IMR-90 (cell line): Measurements from ENCODE around the gene ARHGAP23. TPM values are rescaled to one million over a fixed set of nuclear protein-coding genes. Genes with fewer than 3 reads are reported as not detected.
"Not testable (repeated sequence)": the region's sequence is repeated elsewhere in the genome, so short reads cannot be mapped to it uniquely, and the experiment has no call there.

Experiments
- ATAC-seq: fragments of 200-7000 bp; cut with Tn5 transposase; 2 replicates; pipeline ENCODE4 v1.9.1; 2020; ENCODE audit warnings: low read depth, mild to moderate bottlenecking, moderate library complexity
- BruUV-seq: library from RNA; stranded (reverse); fragments of 400-500 nt; replicated peaks from 2 replicates; lab custom pipeline; 2021; lab: Mats Ljungman, UMichigan
- CTCF ChIA-PET: fragments of 300-600 bp; formaldehyde crosslinking; extraction: SDS; loops from one replicate; lab custom pipeline; 2021; ENCODE audit warnings: antibody characterized with exemption; lab: Yijun Ruan, JAX
- POLR2A ChIA-PET: fragments of 300-600 bp; sonication (Branson Sonifier 250); formaldehyde crosslinking; loops from one replicate; lab custom pipeline; 2022; ENCODE audit warnings: antibody characterized with exemption; ENCODE audit not compliant: unreplicated experiment; lab: Charles Lee
- DNase-seq: peaks from one replicate; pipeline ENCODE4 v3.0.0; 2013
- H2AFZ ChIP-seq: replicated peaks from 2 replicates; pipeline ENCODE3; 2013; ENCODE audit warnings: low read length, mild to moderate bottlenecking; ENCODE audit not compliant: poor library complexity
- H2AK5ac ChIP-seq: 2 replicates; pipeline ENCODE4 v1.6.1; 2013; ENCODE audit warnings: low read depth, low read length, inconsistent platforms
- H2AK9ac ChIP-seq: replicated peaks from 2 replicates; pipeline ENCODE3; 2013; ENCODE audit warnings: mild to moderate bottlenecking, low read depth, low read length, moderate library complexity; ENCODE audit not compliant: poor library complexity
- H2BK120ac ChIP-seq: 2 replicates; pipeline ENCODE4 v1.6.1; 2013; ENCODE audit warnings: low read depth, low read length, inconsistent platforms
- H2BK15ac ChIP-seq: 3 replicates; pipeline ENCODE4 v1.6.1; 2013; ENCODE audit warnings: low read depth, low read length, inconsistent platforms
- H2BK20ac ChIP-seq: 2 replicates; pipeline ENCODE4 v1.6.1; 2013; ENCODE audit warnings: low read depth, mild to moderate bottlenecking, inconsistent platforms, low read length, moderate library complexity
- H2BK5ac ChIP-seq: 2 replicates; pipeline ENCODE4 v1.6.1; 2013; ENCODE audit warnings: mild to moderate bottlenecking, low read depth, low read length, inconsistent platforms; ENCODE audit not compliant: poor library complexity, severe bottlenecking
- H3K14ac ChIP-seq: replicated peaks from 2 replicates; pipeline ENCODE4 v1.6.1; 2013; ENCODE audit warnings: low read depth, low read length, inconsistent platforms
- H3K18ac ChIP-seq: 2 replicates; pipeline ENCODE4 v1.6.1; 2013; ENCODE audit warnings: low read depth, low read length, control low read depth
- H3K23ac ChIP-seq: 2 replicates; pipeline ENCODE4 v1.6.1; 2013; ENCODE audit warnings: low read depth, low read length, inconsistent platforms
- H3K27ac ChIP-seq: 2 replicates; pipeline ENCODE4 v1.5.1; 2013; ENCODE audit warnings: mild to moderate bottlenecking, control low read depth, low read length; ENCODE audit not compliant: insufficient read depth
- H3K27me3 ChIP-seq: 2 replicates; pipeline ENCODE4 v1.6.1; 2013; ENCODE audit warnings: low read length; ENCODE audit not compliant: control insufficient read depth, insufficient read depth
- H3K36me3 ChIP-seq: 2 replicates; pipeline ENCODE4 v1.6.1; 2013; ENCODE audit warnings: low read length, mixed read lengths; ENCODE audit not compliant: control insufficient read depth, insufficient read depth
- H3K4ac ChIP-seq: 2 replicates; pipeline ENCODE4 v1.6.1; 2013; ENCODE audit warnings: low read depth, low read length, inconsistent platforms
- H3K4me1 ChIP-seq: 2 replicates; pipeline ENCODE4 v1.6.1; 2013; ENCODE audit warnings: low read length, mixed read lengths; ENCODE audit not compliant: control insufficient read depth, insufficient read depth
- H3K4me2 ChIP-seq: 2 replicates; pipeline ENCODE4 v1.6.1; 2013; ENCODE audit warnings: low read depth, mild to moderate bottlenecking, control low read depth, low read length, moderate library complexity
- H3K4me3 ChIP-seq: 2 replicates; pipeline ENCODE4 v1.5.1; 2013; ENCODE audit warnings: low read depth, mild to moderate bottlenecking, control low read depth, low read length, moderate library complexity; ENCODE audit not compliant: insufficient read depth
- H3K56ac ChIP-seq: 2 replicates; pipeline ENCODE4 v1.6.1; 2013; ENCODE audit warnings: low read length, inconsistent platforms; ENCODE audit not compliant: insufficient read depth; ENCODE audit errors: extremely low read depth
- H3K79me1 ChIP-seq, 2 experiments: 2 replicates each; pipeline ENCODE4 v1.6.1; 2013; ENCODE audit warnings: low read length in 2 of 2, inconsistent platforms in 1 of 2, low read depth in 1 of 2
- H3K9ac ChIP-seq: 2 replicates; pipeline ENCODE4 v1.6.1; 2013; ENCODE audit warnings: low read depth, low read length, control low read depth
- H3K9me1 ChIP-seq: 2 replicates; pipeline ENCODE4 v1.6.1; 2013; ENCODE audit warnings: low read length, inconsistent platforms; ENCODE audit not compliant: insufficient read depth
- H3K9me3 ChIP-seq: 2 replicates; pipeline ENCODE4 v1.6.1; 2013; ENCODE audit warnings: low read length; ENCODE audit not compliant: control insufficient read depth, insufficient read depth
- H4K20me1 ChIP-seq: 2 replicates; pipeline ENCODE4 v1.6.1; 2013; ENCODE audit warnings: low read length, inconsistent platforms; ENCODE audit not compliant: insufficient read depth
- H4K5ac ChIP-seq: 2 replicates; pipeline ENCODE4 v1.6.1; 2013; ENCODE audit warnings: mild to moderate bottlenecking, low read depth, low read length, control low read depth
- H4K8ac ChIP-seq, 2 experiments: 2 replicates each; pipeline ENCODE4 v1.6.1; 2013; ENCODE audit warnings: low read depth in 2 of 2, low read length in 2 of 2, control low read depth in 1 of 2, inconsistent platforms in 1 of 2
- H4K91ac ChIP-seq: 2 replicates; pipeline ENCODE4 v1.6.1; 2013; ENCODE audit warnings: low read depth, low read length, inconsistent platforms; ENCODE audit not compliant: insufficient read depth
- CEBPB ChIP-seq: IDR thresholded peaks from 2 replicates; pipeline ENCODE4 v1.6.1; 2012; ENCODE audit warnings: low read depth, low read length, improper control_type of control experiment
- WGBS, 2 experiments: methylation state at CpG; one replicate each; pipeline versions ENCODE4 v1.1.5 to v1.1.7; 2013; ENCODE audit warnings: missing lambda C conversion rate in 2 of 2; ENCODE audit not compliant: insufficient read length in 1 of 2; ENCODE audit errors: extremely low coverage in 2 of 2; 5-methylcytosine and 5-hydroxymethylcytosine counted together
- dilution Hi-C: fragments of 300-500 bp; cut with HindIII; formaldehyde crosslinking; loops from one replicate; pipeline ENCODE4 v1.14.3; 2018; ENCODE audit warnings: low sequenced_read_pairs; ENCODE audit not compliant: unreplicated experiment
- in situ Hi-C: fragments of 300-500 bp; cut with MboI; formaldehyde crosslinking; loops from 3 replicates; pipeline ENCODE4 v1.14.3; 2019; ENCODE audit warnings: low sequenced_read_pairs, inconsistent platforms, mixed read lengths
- intact Hi-C: fragments of 100-400 bp; cut with micrococcal nuclease; formaldehyde crosslinking; loops from 2 replicates; pipeline ENCODE4 v1.10.0; 2022
- polyA plus RNA-seq, 3 experiments: library from polyadenylated mRNA; depleted of rRNA; stranded (reverse); fragments of >200 nt; gene quantifications; 2 replicates each; pipeline ENCODE4 v1.2.3, GENCODE V29; 2012; ENCODE audit warnings: low replicate concordance in 1 of 3
- total RNA-seq: library from RNA; depleted of rRNA; stranded (reverse); fragments of >200 nt; gene quantifications from 2 replicates; pipeline ENCODE4 v1.2.3, GENCODE V29; 2012

ARHGAP23 gene
- total and polyA plus RNA-seq, 2 of the 4 experiments (the other 2 are of a cell fraction) = 9.3 to 43.3 TPM

GRCh38 chr17:38494152-38494551 lies 65.9 kb downstream of the ARHGAP23 start:
- in situ Hi-C loops = loop anchor here (25.0 kb wide), 1 partner anchor 132 kb away; the partner anchor contains the start of gene SOCS7

GRCh38 chr17:38497656-38498055 lies 69.4 kb downstream of the ARHGAP23 start:
- H3K27me3 ChIP-seq, H2BK120ac ChIP-seq, DNase-seq, H3K56ac ChIP-seq, H2AFZ ChIP-seq, H3K9me3 ChIP-seq, H4K5ac ChIP-seq, BruUV-seq, H2BK5ac ChIP-seq, H4K8ac ChIP-seq, H3K4me2 ChIP-seq, H2BK20ac ChIP-seq, H3K23ac ChIP-seq, H2AK9ac ChIP-seq, H4K20me1 ChIP-seq, H3K27ac ChIP-seq, H4K91ac ChIP-seq, CTCF ChIA-PET, H3K14ac ChIP-seq, H3K4me1 ChIP-seq, H3K9ac ChIP-seq, POLR2A ChIA-PET, H3K4me3 ChIP-seq, H2AK5ac ChIP-seq, H3K18ac ChIP-seq, H2BK15ac ChIP-seq, dilution Hi-C loops, intact Hi-C loops, ATAC-seq, H3K9me1 ChIP-seq, H3K4ac ChIP-seq: not testable (repeated sequence)
- WGBS, 2 experiments = 86% methylated on average over 4 of the region's 10 CpGs; no CpG with 5 or more reads in 1 of the 2 experiments
- peaks cover 69% of the 10 kb centered on the region for H3K36me3 ChIP-seq
- peaks cover 11 to 22% of the 10 kb centered on the region in 2 experiments for H3K79me1 ChIP-seq
- in situ Hi-C loops = loop anchor here (25.0 kb wide), 1 partner anchor 135 kb away; the partner anchor contains the start of gene SOCS7

More at GRCh38 chr17:38494152-38494551, 65.9 kb downstream of the ARHGAP23 start:
- ATAC-seq, H2BK5ac ChIP-seq, H3K23ac ChIP-seq, H2AFZ ChIP-seq, H2AK9ac ChIP-seq, H3K9me3 ChIP-seq, H4K20me1 ChIP-seq, H2BK120ac ChIP-seq, intact Hi-C loops, H3K14ac ChIP-seq, H3K4me2 ChIP-seq, H3K4ac ChIP-seq, DNase-seq, CTCF ChIA-PET, H4K8ac ChIP-seq, H3K56ac ChIP-seq, H3K18ac ChIP-seq, BruUV-seq, H2AK5ac ChIP-seq, H2BK20ac ChIP-seq, H3K27me3 ChIP-seq, H3K4me3 ChIP-seq, dilution Hi-C loops, H3K9me1 ChIP-seq, H3K9ac ChIP-seq, H2BK15ac ChIP-seq, POLR2A ChIA-PET, H4K5ac ChIP-seq, H3K27ac ChIP-seq, H3K4me1 ChIP-seq, H4K91ac ChIP-seq: not testable (repeated sequence)
- peaks cover 72% of the 10 kb centered on the region for H3K36me3 ChIP-seq
- peak; percentile 31; the same call in 1 of the 2 replicates for TF ChIP-seq CEBPB
- peaks cover 15 to 27% of the 10 kb centered on the region in 2 experiments for H3K79me1 ChIP-seq
- 100% methylated on average over 4 of the region's 16 CpGs; no CpG with 5 or more reads in 1 of the 2 experiments for WGBS, 2 experiments
